Loucy (cell line): ENCODE data around the gene CLEC12A.
"Not testable (repeated sequence)": the region's sequence is repeated elsewhere in the genome, so short reads cannot be mapped to it uniquely, and the experiment has no call there.

Experiments used
- CTCF ChIP-seq: fragments of 200-600 bp; sonication (generic); conservative IDR thresholded peaks from 2 replicates; pipeline ENCODE4 v1.5.1; 2014; ENCODE audit warnings: mild to moderate bottlenecking, antibody characterized with exemption, low read length
- EZH2phosphoT487 ChIP-seq: fragments of 200-600 bp; IDR thresholded peaks from 2 replicates; pipeline ENCODE4 v1.6.1; 2018; ENCODE audit warnings: antibody characterized with exemption, mild to moderate bottlenecking, moderate library complexity, borderline replicate concordance

GRCh38 chr12:9974731-9975130 is 3.5 kb downstream of the CLEC12A start:
- TF ChIP-seq CTCF, EZH2phosphoT487: not testable (repeated sequence)
